ENCODE data around the gene SLC6A1. TPM values are rescaled to one million over a fixed set of nuclear protein-coding genes. Genes with fewer than 3 reads are reported as not detected.

SLC6A1 gene
- total and polyA plus RNA-seq, 4 donors = 0.87 to 4.5 (median 1.3) TPM

DNA sequence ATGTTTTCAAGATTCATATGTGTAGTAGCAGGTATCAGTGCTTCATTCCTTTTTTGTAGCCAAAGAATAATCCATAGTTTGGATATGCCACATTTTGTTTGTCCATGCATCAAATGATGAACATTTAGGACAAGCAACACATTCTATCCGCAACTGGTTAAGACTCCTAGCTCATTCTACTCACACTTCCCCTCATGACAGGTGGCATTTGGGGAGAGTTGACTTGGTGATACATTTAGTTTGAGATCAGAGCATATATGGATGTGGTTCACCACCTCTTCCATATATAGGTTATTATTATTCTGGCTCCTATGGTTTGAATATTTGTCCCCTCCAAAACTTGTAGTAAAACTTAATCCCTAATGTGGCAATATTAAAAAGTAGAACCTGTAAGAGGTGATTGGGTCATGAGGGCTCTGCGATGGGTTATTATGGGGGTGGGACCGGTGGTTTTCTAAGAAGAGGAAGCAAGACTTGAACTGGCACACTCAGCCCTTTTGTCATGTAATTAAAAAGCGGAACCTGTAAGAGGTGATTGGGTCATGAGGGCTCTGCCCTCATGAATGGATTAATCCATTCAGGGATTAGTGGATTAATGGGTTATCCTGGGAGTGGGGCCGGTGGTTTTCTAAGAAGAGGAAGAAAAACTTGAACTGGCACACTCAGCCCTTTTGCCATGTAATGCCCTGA, 86.4 kb downstream of the SLC6A1 start:
- WGBS, 2 donors = 39 to 70% methylated on average over 5 of the region's 5 CpGs
- no peak overlapping the region for H3K4me3 ChIP-seq
- peaks cover 0 to 1% (median 0%) of the 10 kb centered on the region in 4 donors for H3K9me3 ChIP-seq (ENCODE audit: control insufficient read depth in 4 of 4, insufficient read depth in 3 of 4, low read length in 3 of 4)
- peaks cover 0 to 4% (median 0%) of the 10 kb centered on the region in 3 donors for H3K27me3 ChIP-seq (ENCODE audit: control insufficient read depth in 3 of 3, insufficient read depth in 3 of 3, low read length in 2 of 3)
- no peaks in the 10 kb centered on the region for H3K4me1 ChIP-seq (ENCODE audit: control insufficient read depth in 5 of 5, insufficient read depth in 5 of 5, low read length in 5 of 5)
- ATAC-seq (ENCODE audit: insufficient read depth, low FRiP score) (no peak), DNase-seq (no peak)
- H3K36me3 ChIP-seq (ENCODE audit: control insufficient read depth in 4 of 4, insufficient read depth in 4 of 4, low read length in 4 of 4) = no peaks in the 10 kb centered on the region
- H3K9ac ChIP-seq (ENCODE audit: insufficient read depth in 1 of 2, low read length in 2 of 2) = no peak overlapping the region
- TF ChIP-seq, protein P1, sequence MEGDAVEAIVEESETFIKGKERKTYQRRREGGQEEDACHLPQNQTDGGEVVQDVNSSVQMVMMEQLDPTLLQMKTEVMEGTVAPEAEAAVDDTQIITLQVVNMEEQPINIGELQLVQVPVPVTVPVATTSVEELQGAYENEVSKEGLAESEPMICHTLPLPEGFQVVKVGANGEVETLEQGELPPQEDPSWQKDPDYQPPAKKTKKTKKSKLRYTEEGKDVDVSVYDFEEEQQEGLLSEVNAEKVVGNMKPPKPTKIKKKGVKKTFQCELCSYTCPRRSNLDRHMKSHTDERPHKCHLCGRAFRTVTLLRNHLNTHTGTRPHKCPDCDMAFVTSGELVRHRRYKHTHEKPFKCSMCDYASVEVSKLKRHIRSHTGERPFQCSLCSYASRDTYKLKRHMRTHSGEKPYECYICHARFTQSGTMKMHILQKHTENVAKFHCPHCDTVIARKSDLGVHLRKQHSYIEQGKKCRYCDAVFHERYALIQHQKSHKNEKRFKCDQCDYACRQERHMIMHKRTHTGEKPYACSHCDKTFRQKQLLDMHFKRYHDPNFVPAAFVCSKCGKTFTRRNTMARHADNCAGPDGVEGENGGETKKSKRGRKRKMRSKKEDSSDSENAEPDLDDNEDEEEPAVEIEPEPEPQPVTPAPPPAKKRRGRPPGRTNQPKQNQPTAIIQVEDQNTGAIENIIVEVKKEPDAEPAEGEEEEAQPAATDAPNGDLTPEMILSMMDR (IDR thresholded peaks at IDR 0.05; ENCODE audit: control extremely low read depth, extremely low read depth) = no peak
- no peak overlapping the region for H3K27ac ChIP-seq (ENCODE audit: low read depth in 1 of 2, low read length in 1 of 2)

DNA sequence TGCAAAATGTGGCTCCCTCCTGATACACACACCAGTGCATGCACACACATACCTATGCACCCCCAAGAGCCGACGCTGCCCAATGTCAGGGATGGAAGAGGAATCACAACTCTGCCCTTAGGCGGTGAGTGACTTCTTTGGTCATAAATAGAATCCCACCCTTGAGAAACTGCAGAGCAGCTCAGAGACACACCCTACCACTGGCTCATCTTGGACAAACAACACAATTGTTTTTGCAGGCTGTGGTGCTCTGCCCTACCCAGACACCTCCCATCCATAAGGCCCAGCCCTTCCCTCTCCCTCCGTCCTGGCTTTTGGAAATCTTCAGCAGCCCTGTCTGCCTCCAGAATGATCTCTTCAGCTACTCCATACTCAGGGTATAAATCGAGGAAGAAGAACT, 87.9 kb downstream of the SLC6A1 start:
- H3K9ac ChIP-seq (ENCODE audit: insufficient read depth in 1 of 2, low read length in 2 of 2) = no peak overlapping the region
- peaks cover 0 to 5% (median 0%) of the 10 kb centered on the region in 3 donors for H3K27me3 ChIP-seq (ENCODE audit: control insufficient read depth in 3 of 3, insufficient read depth in 3 of 3, low read length in 2 of 3)
- no peak overlapping the region for H3K27ac ChIP-seq (ENCODE audit: low read depth in 1 of 2, low read length in 1 of 2)
- ATAC-seq (ENCODE audit: insufficient read depth, low FRiP score) (no peak), DNase-seq (no peak)
- peaks cover 0 to 1% (median 0%) of the 10 kb centered on the region in 4 donors for H3K9me3 ChIP-seq (ENCODE audit: control insufficient read depth in 4 of 4, insufficient read depth in 3 of 4, low read length in 3 of 4)
- WGBS, 2 donors = 90 to 92% methylated on average over 5 of the region's 5 CpGs
- H3K36me3 ChIP-seq (ENCODE audit: control insufficient read depth in 4 of 4, insufficient read depth in 4 of 4, low read length in 4 of 4) = no peaks in the 10 kb centered on the region
- H3K4me3 ChIP-seq = no peak overlapping the region
- no peaks in the 10 kb centered on the region for H3K4me1 ChIP-seq (ENCODE audit: control insufficient read depth in 5 of 5, insufficient read depth in 5 of 5, low read length in 5 of 5)
- TF ChIP-seq, protein P1 (IDR thresholded peaks at IDR 0.05; ENCODE audit: control extremely low read depth, extremely low read depth) = no peak

DNA sequence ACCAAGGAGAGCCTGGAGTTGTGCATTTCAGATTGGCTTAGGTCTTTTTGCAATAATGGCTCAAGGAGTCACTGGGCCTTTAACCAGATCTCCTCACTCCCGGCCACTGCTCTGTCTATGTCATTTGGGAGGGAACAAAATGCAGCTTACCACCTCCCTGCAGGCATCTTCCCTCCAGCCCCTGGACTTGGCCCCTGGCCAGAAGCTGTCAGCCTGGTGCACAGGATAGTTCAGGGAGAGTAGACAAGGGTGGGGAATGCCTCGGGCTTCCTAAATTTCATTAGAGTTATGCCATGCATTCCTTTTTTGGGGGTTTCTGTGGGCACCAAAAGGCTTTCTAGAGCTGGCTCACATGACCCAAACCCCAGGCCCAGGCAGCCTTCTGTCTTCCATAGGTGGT, 91.5 kb downstream of the SLC6A1 start:
- peaks cover 0 to 1% (median 0%) of the 10 kb centered on the region in 4 donors for H3K9me3 ChIP-seq (ENCODE audit: control insufficient read depth in 4 of 4, insufficient read depth in 3 of 4, low read length in 3 of 4)
- DNase-seq (no peak), ATAC-seq (ENCODE audit: insufficient read depth, low FRiP score) (no peak)
- WGBS, 2 donors = 52 to 57% methylated on average over 2 of the region's 2 CpGs
- H3K27ac ChIP-seq (ENCODE audit: low read depth in 1 of 2, low read length in 1 of 2) = no peak overlapping the region
- no peak overlapping the region for H3K4me3 ChIP-seq
- H3K9ac ChIP-seq (ENCODE audit: insufficient read depth in 1 of 2, low read length in 2 of 2) = no peak overlapping the region
- H3K4me1 ChIP-seq (ENCODE audit: control insufficient read depth in 5 of 5, insufficient read depth in 5 of 5, low read length in 5 of 5) = no peaks in the 10 kb centered on the region
- TF ChIP-seq, protein P1 (IDR thresholded peaks at IDR 0.05; ENCODE audit: control extremely low read depth, extremely low read depth) = no peak
- H3K27me3 ChIP-seq (ENCODE audit: control insufficient read depth in 3 of 3, insufficient read depth in 3 of 3, low read length in 2 of 3) = peaks cover 0 to 5% (median 0%) of the 10 kb centered on the region in 3 donors
- no peaks in the 10 kb centered on the region for H3K36me3 ChIP-seq (ENCODE audit: control insufficient read depth in 4 of 4, insufficient read depth in 4 of 4, low read length in 4 of 4)

Measured in lung (tissue), 12 donors.